Nephron progenitor cell (in vitro differentiated cells): ENCODE results near the gene MICB.
"Not testable (repeated sequence)": the region's sequence is repeated elsewhere in the genome, so short reads cannot be mapped to it uniquely, and the experiment has no call there.

Source experiments
- DNase-seq: peaks from one replicate; pipeline ENCODE4 v3.0.0; 2021
- H3K27ac Mint-ChIP-seq: 2 replicates; pipeline ENCODE4 v1.8.0; 2021; ENCODE audit warnings: mild to moderate bottlenecking, moderate library complexity, mixed read lengths
- H3K27me3 Mint-ChIP-seq: 2 replicates; pipeline ENCODE4 v1.8.0; 2021; ENCODE audit warnings: mild to moderate bottlenecking, low read depth, mixed read lengths; ENCODE audit not compliant: poor library complexity
- H3K36me3 Mint-ChIP-seq: 2 replicates; pipeline ENCODE4 v1.8.0; 2021; ENCODE audit warnings: low read depth, mixed read lengths
- H3K4me1 Mint-ChIP-seq: 2 replicates; pipeline ENCODE4 v1.8.0; 2021; ENCODE audit warnings: mixed read lengths
- H3K4me3 Mint-ChIP-seq: 2 replicates; pipeline ENCODE4 v1.8.0; 2021; ENCODE audit warnings: mild to moderate bottlenecking, moderate library complexity, mixed read lengths
- H3K9me3 Mint-ChIP-seq: 2 replicates; pipeline ENCODE4 v1.8.0; 2021; ENCODE audit warnings: mild to moderate bottlenecking, moderate library complexity, mixed read lengths
- CTCF ChIP-seq: fragments of 200-600 bp; sonication (generic); IDR thresholded peaks from 2 replicates; pipeline ENCODE4 v1.5.0; 2021; ENCODE audit warnings: antibody characterized with exemption

The MICB gene

GRCh38 chr6:31497531-31498476, at the start of gene MICB:
Gene MICB, plus strand, starts transcription at chr6:31498145. Its CDS starts 49 bp downstream, at chr6:31498194.
- H3K36me3 Mint-ChIP-seq = no peaks in the 10 kb centered on the region
- DNase-seq = peak; percentile 69
- peaks cover 34% of the 10 kb centered on the region for H3K4me1 Mint-ChIP-seq
- peaks cover 99% of the 10 kb centered on the region for H3K27me3 Mint-ChIP-seq
- H3K4me3 Mint-ChIP-seq = peak within 1 kb of the TSS; percentile 84
- no peak within 1 kb of the TSS for H3K27ac Mint-ChIP-seq
- peaks cover 30% of the 10 kb centered on the region for H3K9me3 Mint-ChIP-seq
- no peak for TF ChIP-seq CTCF

GRCh38 chr6:31450751-31451150, 47.2 kb upstream of the MICB start:
- Mint-ChIP-seq H3K36me3 (no peaks in the 10 kb centered on the region), H3K4me1 (no peaks in the 10 kb centered on the region), H3K9me3 (peaks cover 24% of the 10 kb centered on the region), H3K4me3 (no peak overlapping the region), H3K27ac (no peak overlapping the region), H3K27me3 (peaks cover 55% of the 10 kb centered on the region)
- TF ChIP-seq CTCF = no peak
- DNase-seq = no peak

DNA sequence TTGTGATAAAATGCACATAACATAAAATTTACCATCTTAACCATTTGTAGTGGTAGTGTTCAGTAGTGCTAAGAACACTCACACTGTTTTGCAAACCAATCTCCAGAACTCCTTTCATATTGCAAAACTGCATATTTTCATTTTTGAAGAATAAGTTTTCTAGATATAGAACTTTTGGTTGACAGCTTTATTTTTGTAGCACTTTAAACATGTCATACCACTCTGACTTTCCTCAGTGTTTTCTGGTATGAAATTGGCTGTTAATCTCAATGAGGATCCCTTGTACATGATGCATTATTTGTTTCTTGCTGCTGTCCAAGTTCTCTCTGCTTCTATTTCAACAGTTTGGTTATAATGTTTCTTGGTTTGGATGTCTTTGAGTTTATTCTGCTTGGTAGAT, 45.1 kb upstream of the MICB start:
- Mint-ChIP-seq H3K9me3 (peaks cover 27% of the 10 kb centered on the region), H3K4me3 (no peak overlapping the region), H3K27me3 (peaks cover 50% of the 10 kb centered on the region), H3K4me1 (no peaks in the 10 kb centered on the region), H3K36me3 (no peaks in the 10 kb centered on the region), H3K27ac (no peak overlapping the region)
- TF ChIP-seq CTCF = no peak
- no peak for DNase-seq

- DNase-seq = no peak
- Mint-ChIP-seq H3K36me3 (no peaks in the 10 kb centered on the region), H3K9me3 (peaks cover 23% of the 10 kb centered on the region), H3K27me3 (peaks cover 54% of the 10 kb centered on the region), H3K27ac (no peak overlapping the region), H3K4me1 (no peaks in the 10 kb centered on the region), H3K4me3 (no peak overlapping the region)
- no peak for TF ChIP-seq CTCF
These were observed 44.7 kb upstream of the MICB start for GRCh38 chr6:31453259-31453658.

DNA sequence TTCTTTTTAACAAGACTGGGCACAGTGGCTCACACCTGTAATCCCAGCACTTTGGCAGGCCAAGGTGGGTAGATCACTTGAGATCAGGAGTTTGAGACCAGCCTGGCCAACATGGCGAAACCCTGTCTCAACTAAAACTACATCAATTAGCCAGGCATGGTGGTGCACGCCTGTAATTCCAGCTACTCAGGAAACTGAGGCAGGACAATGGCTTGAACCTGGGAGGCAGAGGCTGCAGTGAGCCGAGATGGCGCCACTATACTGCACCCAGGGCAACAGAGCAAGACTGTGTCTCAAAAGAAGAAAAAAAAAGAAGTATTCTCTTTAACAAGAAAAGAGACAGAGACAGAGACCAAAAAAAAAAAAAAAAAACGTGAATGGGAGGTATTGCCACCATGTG, 38.1 kb upstream of the MICB start:
- Mint-ChIP-seq H3K4me1 (peaks cover 14% of the 10 kb centered on the region), H3K27me3 (peaks cover 58% of the 10 kb centered on the region)
- H3K36me3 Mint-ChIP-seq, H3K4me3 Mint-ChIP-seq, DNase-seq, H3K27ac Mint-ChIP-seq, H3K9me3 Mint-ChIP-seq: not testable (repeated sequence)

- TF ChIP-seq CTCF = no peak
- Mint-ChIP-seq H3K36me3 (no peaks in the 10 kb centered on the region), H3K9me3 (peaks cover 3% of the 10 kb centered on the region), H3K4me1 (peaks cover 14% of the 10 kb centered on the region), H3K27me3 (peaks cover 58% of the 10 kb centered on the region), H3K4me3 (no peak overlapping the region), H3K27ac (no peak overlapping the region)
- DNase-seq = no peak
These were observed 37.5 kb upstream of the MICB start for GRCh38 chr6:31460361-31461025.
